HEK293 (cell line): ENCODE results near the gene OR2T8.

ENCODE experiments used
- CTCF ChIA-PET: fragments of 350-600 bp; formaldehyde crosslinking; extraction: SDS; loops from one replicate; lab custom pipeline; 2021; ENCODE audit warnings: antibody characterized with exemption; lab: Yijun Ruan, JAX
- POLR2A ChIA-PET: fragments of 300-600 bp; formaldehyde crosslinking; extraction: SDS; loops from one replicate; lab custom pipeline; 2020; ENCODE audit warnings: antibody characterized with exemption, inconsistent platforms; lab: Yijun Ruan, JAX
- H3K27ac ChIP-seq: fragments of 200-500 bp; sonication (Bioruptor generic); 2 replicates; pipeline ENCODE4 v1.5.1; 2014; ENCODE audit warnings: low read depth, low read length, control low read depth, inconsistent platforms; ENCODE audit errors: extremely low read depth
- H3K36me3 ChIP-seq, 2 experiments: fragments of 200-500 bp in 1 of 2; sonication (Bioruptor generic) in 1 of 2; 1 replicate in 1 of 2; 2 replicates in 1 of 2; pipeline ENCODE4 v1.5.1; 2014 to 2017; ENCODE audit warnings: inconsistent platforms in 2 of 2, low read length in 2 of 2; ENCODE audit not compliant: control insufficient read depth in 2 of 2, insufficient read depth in 1 of 2
- H3K4me1 ChIP-seq: fragments of 200-500 bp; sonication (Bioruptor generic); 2 replicates; pipeline ENCODE4 v1.5.1; 2014; ENCODE audit warnings: mild to moderate bottlenecking, low read length, inconsistent platforms; ENCODE audit not compliant: control insufficient read depth, insufficient read depth
- H3K4me3 ChIP-seq: 2 replicates; pipeline ENCODE4 v1.5.1; 2011; ENCODE audit warnings: low read depth, mild to moderate bottlenecking, control low read depth, low read length, moderate library complexity
- H3K9me3 ChIP-seq: fragments of 200-500 bp; sonication (Bioruptor generic); 2 replicates; pipeline ENCODE4 v1.5.1; 2014; ENCODE audit warnings: low read depth, low read length, inconsistent platforms; ENCODE audit not compliant: control insufficient read depth, insufficient read depth
- GLI4 ChIP-seq: fragments of 450-650 bp; formaldehyde crosslinking; IDR thresholded peaks from 2 replicates; pipeline ENCODE4 v1.5.1; 2016; ENCODE audit warnings: missing biosample characterization, missing genetic modification characterization
- HOXA7 ChIP-seq: sonication (generic); formaldehyde crosslinking; IDR thresholded peaks from 2 replicates; pipeline ENCODE4 v1.8.1; 2022; ENCODE audit warnings: missing genetic modification reagents, borderline replicate concordance
- IKZF3 ChIP-seq: fragments of 450-650 bp; IDR thresholded peaks from 2 replicates; pipeline ENCODE4 v1.5.0; 2018; ENCODE audit warnings: missing biosample characterization, mild to moderate bottlenecking, missing genetic modification characterization, moderate library complexity
- MEIS1 ChIP-seq: sonication (generic); formaldehyde crosslinking; IDR thresholded peaks from 2 replicates; pipeline ENCODE4 v1.8.1; 2022; ENCODE audit warnings: missing genetic modification reagents, mild to moderate bottlenecking, borderline replicate concordance
- MZF1 ChIP-seq: fragments of 450-650 bp; formaldehyde crosslinking; IDR thresholded peaks from 2 replicates; pipeline ENCODE4 v1.5.1; 2017; ENCODE audit warnings: missing biosample characterization, missing genetic modification characterization, borderline replicate concordance
- SP2 ChIP-seq: fragments of 450-650 bp; formaldehyde crosslinking; IDR thresholded peaks from 2 replicates; pipeline ENCODE4 v1.5.1; 2016; ENCODE audit warnings: missing biosample characterization, missing genetic modification characterization
- TCF7L2 ChIP-seq: IDR thresholded peaks from 2 replicates; pipeline ENCODE4 v1.6.1; 2011; ENCODE audit warnings: low read depth, mild to moderate bottlenecking, inconsistent platforms, low read length, moderate library complexity, borderline replicate concordance
- ZBTB21 ChIP-seq: fragments of 450-650 bp; formaldehyde crosslinking; IDR thresholded peaks from 2 replicates; pipeline ENCODE4 v1.5.1; 2017; ENCODE audit warnings: missing biosample characterization, missing genetic modification characterization
- ZNF132 ChIP-seq: fragments of 450-650 bp; formaldehyde crosslinking; IDR thresholded peaks from 2 replicates; pipeline ENCODE4 v1.5.1; 2017; ENCODE audit warnings: missing biosample characterization, missing genetic modification characterization, borderline replicate concordance
- ZNF184 ChIP-seq: fragments of 450-650 bp; IDR thresholded peaks from 2 replicates; pipeline ENCODE4 v1.5.1; 2018; ENCODE audit warnings: missing biosample characterization, mild to moderate bottlenecking, missing genetic modification characterization
- ZNF2 ChIP-seq: fragments of 450-650 bp; formaldehyde crosslinking; IDR thresholded peaks from 2 replicates; pipeline ENCODE4 v1.5.1; 2016; ENCODE audit warnings: missing biosample characterization, missing genetic modification characterization
- ZNF223 ChIP-seq: fragments of 450-650 bp; formaldehyde crosslinking; IDR thresholded peaks from 2 replicates; pipeline ENCODE4 v1.5.1; 2016; ENCODE audit warnings: missing biosample characterization, missing genetic modification characterization
- ZNF274 ChIP-seq, 2 experiments: fragments of 200-500 bp in 1 of 2; fragments of 450-650 bp in 1 of 2; sonication (Bioruptor generic) in 1 of 2; formaldehyde crosslinking in 1 of 2; IDR thresholded peaks; 2 replicates each; pipeline versions ENCODE4 v1.5.1 to v1.6.1; 2014 to 2016; ENCODE audit warnings: borderline replicate concordance in 1 of 2, inconsistent platforms in 1 of 2, low read length in 1 of 2, missing biosample characterization in 1 of 2, missing genetic modification characterization in 1 of 2
- ZNF394 ChIP-seq: fragments of 450-650 bp; formaldehyde crosslinking; IDR thresholded peaks from 2 replicates; pipeline ENCODE4 v1.5.1; 2016; ENCODE audit warnings: missing biosample characterization, missing genetic modification characterization, mild to moderate bottlenecking, moderate library complexity, borderline replicate concordance
- ZNF404 ChIP-seq: fragments of 450-650 bp; formaldehyde crosslinking; IDR thresholded peaks from 2 replicates; pipeline ENCODE4 v1.5.1; 2017; ENCODE audit warnings: missing biosample characterization, missing genetic modification characterization
- ZNF510 ChIP-seq: fragments of 450-650 bp; formaldehyde crosslinking; IDR thresholded peaks from 2 replicates; pipeline ENCODE4 v1.5.1; 2018; ENCODE audit warnings: mild to moderate bottlenecking, missing genetic modification characterization, missing biosample characterization; ENCODE audit not compliant: insufficient replicate concordance
- ZNF548 ChIP-seq: fragments of 450-650 bp; formaldehyde crosslinking; IDR thresholded peaks from 2 replicates; pipeline ENCODE4 v1.5.1; 2016; ENCODE audit warnings: missing biosample characterization, missing genetic modification characterization
- ZNF555 ChIP-seq: fragments of 450-650 bp; formaldehyde crosslinking; conservative IDR thresholded peaks from 2 replicates; pipeline ENCODE4 v1.5.1; 2017; ENCODE audit warnings: missing biosample characterization, mild to moderate bottlenecking, missing genetic modification characterization, inconsistent platforms
- ZNF610 ChIP-seq: fragments of 450-650 bp; formaldehyde crosslinking; IDR thresholded peaks from 2 replicates; pipeline ENCODE4 v1.5.1; 2016; ENCODE audit warnings: missing biosample characterization, missing genetic modification characterization, borderline replicate concordance
- ZNF660 ChIP-seq: fragments of 450-650 bp; IDR thresholded peaks from 2 replicates; pipeline ENCODE4 v1.5.1; 2018; ENCODE audit warnings: missing biosample characterization, mild to moderate bottlenecking, missing genetic modification characterization
- ZNF768 ChIP-seq: fragments of 450-650 bp; formaldehyde crosslinking; IDR thresholded peaks from 2 replicates; pipeline ENCODE4 v1.5.1; 2018; ENCODE audit warnings: missing biosample characterization, mild to moderate bottlenecking, missing genetic modification characterization
- TF ChIP-seq, protein P1 (sequence below): fragments of 450-650 bp; formaldehyde crosslinking; IDR thresholded peaks from 2 replicates; pipeline ENCODE4 v1.5.1; 2016; ENCODE audit warnings: missing biosample characterization, missing genetic modification characterization
- TF ChIP-seq, protein P2 (sequence below): fragments of 450-650 bp; formaldehyde crosslinking; IDR thresholded peaks from 2 replicates; pipeline ENCODE4 v1.5.1; 2016; ENCODE audit warnings: missing biosample characterization, missing genetic modification characterization, low read depth
- TF ChIP-seq, protein P3 (sequence below): fragments of 450-650 bp; formaldehyde crosslinking; IDR thresholded peaks from 2 replicates; pipeline ENCODE4 v1.5.1; 2017; ENCODE audit warnings: missing biosample characterization, missing genetic modification characterization
- TF ChIP-seq, protein P4 (sequence below): fragments of 450-650 bp; formaldehyde crosslinking; IDR thresholded peaks from 2 replicates; pipeline ENCODE4 v1.5.1; 2017; ENCODE audit warnings: missing biosample characterization, missing genetic modification characterization

OR2T8 gene

DNA sequence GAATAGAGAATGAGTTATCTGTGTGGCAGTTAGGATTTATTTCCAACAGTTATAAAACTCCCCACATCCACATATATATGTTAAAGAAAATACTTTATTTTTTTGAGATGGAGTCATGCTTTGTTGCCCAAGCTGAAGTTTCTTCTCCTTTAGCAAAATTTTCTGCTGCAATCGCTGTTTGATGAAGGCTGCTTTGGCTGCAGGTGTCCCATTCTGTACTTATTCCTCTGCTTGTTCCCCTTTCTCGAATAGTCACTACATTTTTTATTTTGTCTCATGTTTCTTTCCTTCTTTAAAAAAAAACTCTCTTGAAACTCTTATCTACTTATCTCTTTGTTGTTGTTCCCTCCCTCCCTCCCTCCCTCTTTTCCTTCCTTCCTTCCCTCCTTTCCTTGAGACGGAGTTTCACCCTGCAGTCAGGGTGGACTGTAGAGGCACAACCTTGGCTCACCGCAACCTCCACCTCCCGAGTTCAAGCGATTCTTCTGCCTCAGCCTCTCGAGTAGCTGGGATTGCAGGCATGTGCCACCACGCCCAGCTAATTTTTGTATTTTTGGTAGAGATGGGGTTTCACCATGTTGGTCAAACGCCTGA is 14.0 kb upstream of the OR2T8 start (continued):
- no peak for TF ChIP-seq ZNF2 (tag by site-specific recombination)
- TF ChIP-seq ZNF768 (tag by site-specific recombination), result no peak
- TF ChIP-seq ZNF610 (tag by site-specific recombination), result no peak
- no peak for TF ChIP-seq ZNF132
- no peak for TF ChIP-seq ZNF555 (tag by site-specific recombination)
- TF ChIP-seq TCF7L2, result no peak
- TF ChIP-seq, protein P1, sequence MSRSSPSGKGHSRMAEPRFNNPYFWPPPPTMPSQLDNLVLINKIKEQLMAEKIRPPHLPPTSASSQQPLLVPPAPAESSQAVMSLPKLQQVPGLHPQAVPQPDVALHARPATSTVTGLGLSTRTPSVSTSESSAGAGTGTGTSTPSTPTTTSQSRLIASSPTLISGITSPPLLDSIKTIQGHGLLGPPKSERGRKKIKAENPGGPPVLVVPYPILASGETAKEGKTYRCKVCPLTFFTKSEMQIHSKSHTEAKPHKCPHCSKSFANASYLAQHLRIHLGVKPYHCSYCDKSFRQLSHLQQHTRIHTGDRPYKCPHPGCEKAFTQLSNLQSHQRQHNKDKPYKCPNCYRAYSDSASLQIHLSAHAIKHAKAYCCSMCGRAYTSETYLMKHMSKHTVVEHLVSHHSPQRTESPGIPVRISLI (tag by site-specific recombination), result no peak
- TF ChIP-seq ZNF548 (tag by site-specific recombination), result no peak
- no peak for TF ChIP-seq GLI4 (tag by site-specific recombination)
- TF ChIP-seq MZF1, result no peak
- TF ChIP-seq, all 188 proteins: peak for 0

DNA sequence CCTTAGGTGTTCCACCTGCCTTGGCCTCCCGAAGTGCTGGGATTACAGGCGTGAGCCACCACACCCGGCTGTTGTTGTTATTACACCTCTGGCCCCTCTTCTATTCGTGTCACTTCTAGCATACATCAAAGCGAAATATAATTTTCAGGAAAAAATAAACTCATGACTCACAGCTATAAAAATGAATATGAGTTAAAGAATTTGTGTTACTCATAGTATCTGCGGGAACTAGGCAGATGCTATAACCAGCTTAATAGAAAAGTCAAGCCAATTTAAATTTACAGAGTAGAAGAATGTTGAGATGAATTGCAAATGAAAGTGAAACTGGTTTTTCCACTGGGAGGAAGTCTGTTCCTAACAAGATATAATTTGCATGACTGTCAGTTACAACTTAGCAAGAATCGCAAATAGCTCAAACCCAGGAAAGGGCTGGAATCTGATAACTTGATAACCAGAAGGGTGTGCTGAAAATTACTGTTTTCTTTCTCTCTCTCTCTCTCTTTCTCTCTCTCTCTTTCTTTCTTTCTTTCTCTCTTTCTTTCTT is 13.5 kb upstream of the OR2T8 start:
- no peak overlapping the region for H3K27ac ChIP-seq

DNA sequence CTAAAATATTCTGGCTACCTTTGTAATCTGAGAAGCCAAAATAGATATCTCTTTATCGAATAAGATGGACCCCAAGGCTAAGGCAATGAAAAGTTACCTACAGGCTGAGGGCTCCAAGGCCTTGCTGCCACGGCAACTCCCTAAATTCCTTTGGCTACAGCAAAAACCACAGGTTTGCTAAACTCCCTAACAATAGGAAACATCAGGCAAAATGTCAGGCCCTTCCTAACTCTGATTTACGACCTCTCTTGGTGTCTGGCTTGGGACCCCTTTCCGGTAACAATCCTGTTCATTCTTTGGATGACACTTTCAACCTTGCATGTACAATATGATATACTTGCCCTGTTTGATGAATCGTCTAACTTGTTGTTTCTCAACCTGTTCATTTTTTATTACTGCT is 11.3 kb upstream of the OR2T8 start:
- no peaks in the 10 kb centered on the region for H3K4me1 ChIP-seq
- H3K27ac ChIP-seq, result no peak overlapping the region
- H3K36me3 ChIP-seq, result no peaks in the 10 kb centered on the region
- POLR2A ChIA-PET, result no interaction called here
- CTCF ChIA-PET, result no interaction called here
- no peak overlapping the region for H3K4me3 ChIP-seq
- no peaks in the 10 kb centered on the region for H3K9me3 ChIP-seq
- TF ChIP-seq ZNF394 (tag by site-specific recombination) (no peak), ZNF132 (no peak), ZNF184 (no peak), HOXA7 (CRISPR knock-in tag) (no peak), ZNF510 (no peak), ZBTB21 (tag by site-specific recombination) (no peak), ZNF274 (IDR thresholded peaks at IDR 0.05; ENCODE audit: low read length) (no peak), ZNF274 (tag by site-specific recombination; IDR thresholded peaks at IDR 0.05; ENCODE audit: borderline replicate concordance) (no peak), SP2 (tag by site-specific recombination) (no peak), ZNF660 (no peak), IKZF3 (tag by site-specific recombination) (no peak)
- TF ChIP-seq, protein P2, sequence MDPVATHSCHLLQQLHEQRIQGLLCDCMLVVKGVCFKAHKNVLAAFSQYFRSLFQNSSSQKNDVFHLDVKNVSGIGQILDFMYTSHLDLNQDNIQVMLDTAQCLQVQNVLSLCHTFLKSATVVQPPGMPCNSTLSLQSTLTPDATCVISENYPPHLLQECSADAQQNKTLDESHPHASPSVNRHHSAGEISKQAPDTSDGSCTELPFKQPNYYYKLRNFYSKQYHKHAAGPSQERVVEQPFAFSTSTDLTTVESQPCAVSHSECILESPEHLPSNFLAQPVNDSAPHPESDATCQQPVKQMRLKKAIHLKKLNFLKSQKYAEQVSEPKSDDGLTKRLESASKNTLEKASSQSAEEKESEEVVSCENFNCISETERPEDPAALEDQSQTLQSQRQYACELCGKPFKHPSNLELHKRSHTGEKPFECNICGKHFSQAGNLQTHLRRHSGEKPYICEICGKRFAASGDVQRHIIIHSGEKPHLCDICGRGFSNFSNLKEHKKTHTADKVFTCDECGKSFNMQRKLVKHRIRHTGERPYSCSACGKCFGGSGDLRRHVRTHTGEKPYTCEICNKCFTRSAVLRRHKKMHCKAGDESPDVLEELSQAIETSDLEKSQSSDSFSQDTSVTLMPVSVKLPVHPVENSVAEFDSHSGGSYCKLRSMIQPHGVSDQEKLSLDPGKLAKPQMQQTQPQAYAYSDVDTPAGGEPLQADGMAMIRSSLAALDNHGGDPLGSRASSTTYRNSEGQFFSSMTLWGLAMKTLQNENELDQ (tag by site-specific recombination), result no peak
- TF ChIP-seq, protein P3, sequence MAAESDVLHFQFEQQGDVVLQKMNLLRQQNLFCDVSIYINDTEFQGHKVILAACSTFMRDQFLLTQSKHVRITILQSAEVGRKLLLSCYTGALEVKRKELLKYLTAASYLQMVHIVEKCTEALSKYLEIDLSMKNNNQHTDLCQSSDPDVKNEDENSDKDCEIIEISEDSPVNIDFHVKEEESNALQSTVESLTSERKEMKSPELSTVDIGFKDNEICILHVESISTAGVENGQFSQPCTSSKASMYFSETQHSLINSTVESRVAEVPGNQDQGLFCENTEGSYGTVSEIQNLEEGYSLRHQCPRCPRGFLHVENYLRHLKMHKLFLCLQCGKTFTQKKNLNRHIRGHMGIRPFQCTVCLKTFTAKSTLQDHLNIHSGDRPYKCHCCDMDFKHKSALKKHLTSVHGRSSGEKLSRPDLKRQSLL (tag by site-specific recombination), result no peak

More for the DNA sequence above, 13.5 kb upstream of the OR2T8 start:
- Histone ChIP-seq H3K4me1 (no peaks in the 10 kb centered on the region), H3K4me3 (no peak overlapping the region), H3K9me3 (no peaks in the 10 kb centered on the region), H3K36me3 (no peaks in the 10 kb centered on the region)
- TF ChIP-seq ZNF404 (tag by site-specific recombination) (no peak), ZNF660 (no peak), MEIS1 (CRISPR knock-in tag) (no peak), ZNF223 (no peak)
- TF ChIP-seq, protein P3 (tag by site-specific recombination), result no peak
- TF ChIP-seq, protein P4, sequence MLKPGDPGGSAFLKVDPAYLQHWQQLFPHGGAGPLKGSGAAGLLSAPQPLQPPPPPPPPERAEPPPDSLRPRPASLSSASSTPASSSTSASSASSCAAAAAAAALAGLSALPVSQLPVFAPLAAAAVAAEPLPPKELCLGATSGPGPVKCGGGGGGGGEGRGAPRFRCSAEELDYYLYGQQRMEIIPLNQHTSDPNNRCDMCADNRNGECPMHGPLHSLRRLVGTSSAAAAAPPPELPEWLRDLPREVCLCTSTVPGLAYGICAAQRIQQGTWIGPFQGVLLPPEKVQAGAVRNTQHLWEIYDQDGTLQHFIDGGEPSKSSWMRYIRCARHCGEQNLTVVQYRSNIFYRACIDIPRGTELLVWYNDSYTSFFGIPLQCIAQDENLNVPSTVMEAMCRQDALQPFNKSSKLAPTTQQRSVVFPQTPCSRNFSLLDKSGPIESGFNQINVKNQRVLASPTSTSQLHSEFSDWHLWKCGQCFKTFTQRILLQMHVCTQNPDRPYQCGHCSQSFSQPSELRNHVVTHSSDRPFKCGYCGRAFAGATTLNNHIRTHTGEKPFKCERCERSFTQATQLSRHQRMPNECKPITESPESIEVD (tag by site-specific recombination), result no peak
- ChIA-PET CTCF (no interaction called here), POLR2A (no interaction called here)
